ENCODE results near the gene TNFRSF25.

DNA sequence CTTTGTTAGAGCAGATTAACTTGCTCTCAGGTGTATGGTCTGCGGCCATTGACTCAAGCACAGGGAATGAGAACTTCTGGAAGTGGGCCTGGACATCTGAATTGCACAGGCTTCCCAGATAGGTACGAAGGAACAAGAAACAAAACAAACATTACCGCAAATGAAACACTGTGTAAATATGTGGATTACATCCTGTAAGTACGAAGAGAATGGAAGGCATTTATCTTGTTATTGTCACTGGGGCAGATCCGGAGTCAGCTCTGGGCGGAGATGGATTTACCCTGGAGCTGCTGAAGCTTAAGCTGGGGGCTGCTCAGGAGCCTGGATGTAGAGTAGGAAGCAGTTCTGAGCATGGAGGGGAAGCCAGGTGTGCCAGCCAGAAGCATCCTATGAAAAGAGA, 53.1 kb downstream of the TNFRSF25 start:
- TF ChIP-seq, protein P1, sequence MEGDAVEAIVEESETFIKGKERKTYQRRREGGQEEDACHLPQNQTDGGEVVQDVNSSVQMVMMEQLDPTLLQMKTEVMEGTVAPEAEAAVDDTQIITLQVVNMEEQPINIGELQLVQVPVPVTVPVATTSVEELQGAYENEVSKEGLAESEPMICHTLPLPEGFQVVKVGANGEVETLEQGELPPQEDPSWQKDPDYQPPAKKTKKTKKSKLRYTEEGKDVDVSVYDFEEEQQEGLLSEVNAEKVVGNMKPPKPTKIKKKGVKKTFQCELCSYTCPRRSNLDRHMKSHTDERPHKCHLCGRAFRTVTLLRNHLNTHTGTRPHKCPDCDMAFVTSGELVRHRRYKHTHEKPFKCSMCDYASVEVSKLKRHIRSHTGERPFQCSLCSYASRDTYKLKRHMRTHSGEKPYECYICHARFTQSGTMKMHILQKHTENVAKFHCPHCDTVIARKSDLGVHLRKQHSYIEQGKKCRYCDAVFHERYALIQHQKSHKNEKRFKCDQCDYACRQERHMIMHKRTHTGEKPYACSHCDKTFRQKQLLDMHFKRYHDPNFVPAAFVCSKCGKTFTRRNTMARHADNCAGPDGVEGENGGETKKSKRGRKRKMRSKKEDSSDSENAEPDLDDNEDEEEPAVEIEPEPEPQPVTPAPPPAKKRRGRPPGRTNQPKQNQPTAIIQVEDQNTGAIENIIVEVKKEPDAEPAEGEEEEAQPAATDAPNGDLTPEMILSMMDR (IDR thresholded peaks at IDR 0.05): no peak
- no peak for TF ChIP-seq POLR2A (IDR thresholded peaks at IDR 0.05)
